GM12872 (cell line): Measurements from ENCODE around the gene NOS1AP.

Experiments
- CTCF ChIP-seq: IDR thresholded peaks from 3 replicates; pipeline ENCODE4 v1.5.1; 2011; ENCODE audit warnings: low read depth, mild to moderate bottlenecking, low read length, moderate library complexity; ENCODE audit not compliant: insufficient read depth

The NOS1AP gene

GRCh38 chr1:162219461-162219860 is 150.0 kb downstream of the NOS1AP start:
- no peak for TF ChIP-seq CTCF

- no peak for TF ChIP-seq CTCF
These were observed 150.6 kb downstream of the NOS1AP start for GRCh38 chr1:162220009-162220539.

- no peak for TF ChIP-seq CTCF
These were observed 152.5 kb downstream of the NOS1AP start for GRCh38 chr1:162222014-162222413.

GRCh38 chr1:162222730-162223129 is 153.2 kb downstream of the NOS1AP start:
- TF ChIP-seq CTCF, result no peak

GRCh38 chr1:162223488-162223887 is 154.0 kb downstream of the NOS1AP start:
- TF ChIP-seq CTCF, result no peak

GRCh38 chr1:162224267-162224666 is 154.8 kb downstream of the NOS1AP start:
- TF ChIP-seq CTCF, result no peak

GRCh38 chr1:162228586-162228985 is 159.1 kb downstream of the NOS1AP start:
- no peak for TF ChIP-seq CTCF
